Measurements from ENCODE around the gene CD6.

Gene CD6, protein sequence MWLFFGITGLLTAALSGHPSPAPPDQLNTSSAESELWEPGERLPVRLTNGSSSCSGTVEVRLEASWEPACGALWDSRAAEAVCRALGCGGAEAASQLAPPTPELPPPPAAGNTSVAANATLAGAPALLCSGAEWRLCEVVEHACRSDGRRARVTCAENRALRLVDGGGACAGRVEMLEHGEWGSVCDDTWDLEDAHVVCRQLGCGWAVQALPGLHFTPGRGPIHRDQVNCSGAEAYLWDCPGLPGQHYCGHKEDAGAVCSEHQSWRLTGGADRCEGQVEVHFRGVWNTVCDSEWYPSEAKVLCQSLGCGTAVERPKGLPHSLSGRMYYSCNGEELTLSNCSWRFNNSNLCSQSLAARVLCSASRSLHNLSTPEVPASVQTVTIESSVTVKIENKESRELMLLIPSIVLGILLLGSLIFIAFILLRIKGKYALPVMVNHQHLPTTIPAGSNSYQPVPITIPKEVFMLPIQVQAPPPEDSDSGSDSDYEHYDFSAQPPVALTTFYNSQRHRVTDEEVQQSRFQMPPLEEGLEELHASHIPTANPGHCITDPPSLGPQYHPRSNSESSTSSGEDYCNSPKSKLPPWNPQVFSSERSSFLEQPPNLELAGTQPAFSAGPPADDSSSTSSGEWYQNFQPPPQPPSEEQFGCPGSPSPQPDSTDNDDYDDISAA

GRCh38 chr11:60971520-60971919, at the start of gene CD6:
Gene CD6, plus strand, starts transcription at chr11:60971680. Its CDS starts 186 bp downstream, at chr11:60971866.
- no peak for DNase-seq

DNA sequence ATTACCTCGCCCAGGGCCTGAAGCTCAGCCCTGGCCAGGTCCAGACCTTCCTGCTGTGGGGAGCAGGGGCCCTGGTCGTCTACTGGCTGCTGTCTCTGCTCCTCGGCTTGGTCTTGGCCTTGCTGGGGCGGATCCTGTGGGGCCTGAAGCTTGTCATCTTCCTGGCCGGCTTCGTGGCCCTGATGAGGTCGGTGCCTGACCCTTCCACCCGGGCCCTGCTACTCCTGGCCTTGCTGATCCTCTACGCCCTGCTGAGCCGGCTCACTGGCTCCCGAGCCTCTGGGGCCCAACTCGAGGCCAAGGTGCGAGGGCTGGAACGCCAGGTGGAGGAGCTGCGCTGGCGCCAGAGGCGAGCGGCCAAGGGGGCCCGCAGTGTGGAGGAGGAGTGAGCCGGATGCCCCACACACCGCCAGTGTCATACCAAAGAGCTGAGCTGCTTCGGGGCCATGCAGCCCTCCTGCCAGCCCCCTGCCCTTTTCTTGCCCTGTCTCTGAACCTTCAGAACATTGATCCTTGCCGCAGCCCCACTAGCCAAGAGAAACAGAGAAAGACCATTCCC, 49.6 kb upstream of the CD6 start:
- no peak for DNase-seq

- DNase-seq: no peak
Observed at GRCh38 chr11:60922906-60923305, 48.6 kb upstream of the CD6 start.

DNA sequence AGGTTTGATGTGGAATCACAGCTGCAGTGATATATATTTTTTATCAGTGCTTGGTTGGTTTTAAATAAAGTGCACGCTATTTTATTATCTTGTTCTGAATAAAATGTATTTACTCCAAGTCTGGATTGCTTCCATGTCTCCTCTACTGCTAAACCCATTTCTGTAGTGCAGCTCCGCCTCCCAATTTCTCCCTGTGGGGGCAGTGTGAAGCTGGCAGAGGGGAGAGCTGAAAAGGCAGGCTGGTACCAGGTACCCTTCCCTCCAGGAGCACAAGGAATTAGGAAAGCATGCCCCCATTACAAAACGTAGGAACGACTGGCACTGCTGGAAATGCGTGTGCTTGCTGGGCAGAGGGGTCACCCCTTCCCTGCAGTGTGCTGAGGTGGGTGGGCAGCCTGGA, 48.2 kb upstream of the CD6 start:
- no peak for DNase-seq

DNA sequence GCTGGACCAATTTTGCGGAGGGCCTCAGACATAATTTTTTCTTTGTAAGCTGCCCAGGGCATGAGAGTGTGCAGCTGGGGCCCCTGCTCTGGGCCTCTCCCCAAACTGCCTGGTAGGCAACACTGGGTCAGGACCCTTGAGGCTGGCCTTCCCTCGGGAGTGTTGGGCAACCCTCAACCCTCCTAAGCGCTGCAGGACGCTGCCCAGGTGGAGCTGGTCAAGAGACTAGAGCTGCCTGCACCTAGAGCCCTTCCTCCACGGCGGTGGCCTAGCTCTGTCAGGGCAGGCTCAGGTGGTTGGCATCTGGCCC, 47.7 kb upstream of the CD6 start:
- no peak for DNase-seq

GRCh38 chr11:60924110-60924905, 47.2 kb upstream of the CD6 start, which contains the start of gene TMEM132A:
Gene TMEM132A, plus strand, starts transcription at chr11:60924460. Its CDS starts 174 bp downstream, at chr11:60924634.
- DNase-seq: peak; percentile 49 to 54

- no peak for DNase-seq
Observed at GRCh38 chr11:60924906-60925853, 46.3 kb upstream of the CD6 start.

GRCh38 chr11:60925868-60926267, 45.6 kb upstream of the CD6 start:
- DNase-seq: no peak

- no peak for DNase-seq
Observed at GRCh38 chr11:60926500-60926899, 45.0 kb upstream of the CD6 start.

DNA sequence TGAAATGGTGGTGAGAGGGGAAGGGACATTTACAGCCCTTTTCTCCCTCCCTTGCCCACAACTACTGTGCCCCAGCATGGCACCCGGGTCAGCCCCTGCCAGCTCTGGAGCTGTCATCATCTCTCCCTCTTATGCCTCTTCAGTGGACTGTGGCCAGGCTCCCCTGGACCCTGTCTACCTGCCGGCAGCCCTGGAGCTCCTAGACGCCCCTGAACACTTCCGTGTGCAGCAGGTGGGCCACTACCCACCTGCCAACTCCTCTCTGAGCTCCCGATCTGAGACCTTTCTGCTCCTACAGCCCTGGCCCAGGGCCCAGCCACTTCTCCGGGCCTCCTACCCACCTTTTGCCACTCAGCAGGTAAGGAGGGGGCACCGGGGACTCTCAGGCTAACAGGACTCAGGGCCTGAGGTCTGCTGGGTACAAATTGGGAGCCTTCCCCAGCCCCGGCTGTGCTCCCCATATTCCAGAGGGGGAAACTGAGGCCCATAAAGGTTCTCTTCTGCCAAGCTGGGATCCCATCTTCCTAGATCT, 44.4 kb upstream of the CD6 start:
- no peak for DNase-seq

DNA sequence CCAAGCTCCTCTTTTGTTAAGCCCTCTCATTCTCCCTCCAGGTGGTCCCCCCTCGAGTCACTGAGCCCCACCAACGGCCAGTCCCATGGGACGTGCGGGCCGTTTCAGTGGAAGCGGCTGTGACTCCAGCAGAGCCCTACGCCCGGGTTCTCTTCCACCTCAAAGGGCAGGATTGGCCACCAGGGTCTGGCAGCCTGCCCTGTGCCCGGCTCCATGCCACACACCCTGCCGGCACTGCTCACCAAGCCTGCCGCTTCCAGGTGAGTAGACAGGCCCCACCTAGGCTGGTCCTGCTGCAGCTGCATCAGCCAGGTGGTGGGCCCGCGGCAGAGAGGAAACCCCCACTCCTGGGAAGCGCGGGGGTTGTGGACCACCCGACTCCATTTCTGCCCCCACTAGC, 43.9 kb upstream of the CD6 start:
- no peak for DNase-seq

DNA sequence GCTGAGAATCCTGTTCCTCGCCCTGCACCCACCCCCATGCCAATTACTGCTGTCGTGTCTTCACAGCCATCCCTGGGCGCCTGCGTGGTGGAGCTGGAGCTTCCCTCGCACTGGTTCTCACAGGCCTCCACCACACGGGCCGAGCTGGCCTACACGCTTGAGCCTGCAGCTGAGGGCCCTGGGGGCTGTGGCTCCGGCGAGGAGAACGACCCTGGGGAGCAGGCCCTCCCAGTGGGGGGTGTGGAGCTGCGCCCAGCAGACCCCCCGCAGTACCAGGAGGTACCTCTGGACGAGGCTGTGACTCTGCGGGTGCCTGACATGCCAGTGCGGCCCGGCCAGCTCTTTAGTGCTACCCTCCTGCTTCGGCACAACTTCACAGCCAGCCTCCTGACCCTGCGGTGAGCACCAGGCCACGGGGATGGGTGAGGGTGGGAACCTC, 42.9 kb upstream of the CD6 start:
- no peak for DNase-seq

DNA sequence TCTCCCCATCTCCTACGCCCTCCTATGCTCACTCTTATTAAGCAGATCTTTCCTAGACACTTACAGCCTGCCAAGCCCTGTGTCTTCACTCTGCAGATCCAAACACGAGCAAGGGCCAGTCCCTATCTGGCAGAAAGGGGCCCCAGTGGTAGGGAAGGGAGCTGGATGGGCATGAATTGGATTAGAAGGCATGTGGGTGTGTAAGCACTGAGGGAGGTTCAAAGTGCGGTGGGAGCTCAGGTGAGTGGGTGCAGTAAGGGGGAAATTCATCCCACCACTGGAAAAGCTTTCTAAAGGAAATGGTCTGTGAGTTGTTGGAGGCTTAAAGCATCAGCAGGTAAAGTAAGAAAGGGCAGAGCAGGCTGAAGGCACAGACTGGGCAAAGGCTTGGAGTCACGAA, 41.7 kb upstream of the CD6 start:
- no peak for DNase-seq

- no peak for DNase-seq
Observed at GRCh38 chr11:60930394-60930793, 41.1 kb upstream of the CD6 start.

GRCh38 chr11:60931917-60932316, 39.6 kb upstream of the CD6 start:
- DNase-seq: no peak

- no peak for DNase-seq
Observed at GRCh38 chr11:60932605-60933356, 38.7 kb upstream of the CD6 start.

GRCh38 chr11:60933416-60934123, 37.9 kb upstream of the CD6 start:
- no peak for DNase-seq

DNA sequence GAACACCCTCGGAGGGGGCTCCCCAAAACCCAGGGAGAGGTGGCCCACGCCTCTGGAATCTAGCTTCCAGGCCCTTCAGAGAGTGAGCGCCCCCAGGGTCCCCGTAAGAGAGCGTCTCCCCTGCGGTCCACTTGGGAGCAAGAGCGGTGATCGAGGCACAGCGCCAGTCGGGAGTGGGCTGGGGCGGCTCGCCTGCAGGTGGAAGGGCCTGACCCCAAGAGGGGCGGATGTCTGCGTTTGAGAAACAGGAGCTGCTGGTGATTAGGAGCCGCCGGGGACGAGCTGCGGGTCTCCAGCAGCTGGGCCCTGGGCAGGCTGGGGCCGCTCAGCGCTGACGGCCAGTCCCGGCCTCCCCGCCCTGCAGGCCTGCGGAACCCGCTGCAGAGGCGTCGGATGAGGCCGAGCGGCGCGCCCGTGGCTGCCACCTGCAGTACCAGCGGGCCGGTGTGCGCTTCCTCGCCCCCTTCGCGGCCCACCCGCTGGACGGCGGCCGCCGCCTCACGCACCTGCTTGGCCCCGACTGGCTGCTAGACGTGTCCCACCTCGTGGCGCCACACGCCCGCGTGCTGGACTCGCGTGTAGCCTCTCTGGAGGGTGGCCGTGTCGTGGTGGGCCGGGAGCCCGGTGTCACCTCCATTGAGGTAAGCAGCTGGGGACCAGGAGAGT, 37.2 kb upstream of the CD6 start:
- DNase-seq: no peak

GRCh38 chr11:60934790-60935605, 36.5 kb upstream of the CD6 start:
- no peak for DNase-seq

Data from SHP77 (cell line).